ENCODE results near the gene ITPRIPL2. TPM values are rescaled to one million over a fixed set of nuclear protein-coding genes. Genes with fewer than 3 reads are reported as not detected.

Gene ITPRIPL2
- polyA plus RNA-seq, 1 donor (not counting 4 experiments of a cell fraction or from before 2014, with no cell fraction given) = 5.9 TPM

GRCh38 chr16:19094542-19095365 lies 19.0 kb upstream of the ITPRIPL2 start:
- H2AFZ ChIP-seq (ENCODE audit: control insufficient read depth, low read length) = no peak overlapping the region
- peaks cover 10% of the 10 kb centered on the region for H3K4me1 ChIP-seq (ENCODE audit: control insufficient read depth, extremely low read depth, insufficient read depth, low read length)
- H3K27me3 ChIP-seq (ENCODE audit: control insufficient read depth, extremely low read depth, insufficient read depth, low read length) = no peaks in the 10 kb centered on the region
- DNase-seq (ENCODE audit: low read depth, low spot score) = no peak
- dilution Hi-C loops (cut with MboI; ENCODE audit: extremely low pct_ligation_motif_present, low sequenced_read_pairs) = no loop called here
- no peaks in the 10 kb centered on the region for H3K36me3 ChIP-seq (ENCODE audit: control insufficient read depth in 2 of 2, extremely low read depth in 1 of 2, insufficient read depth in 2 of 2, low read length in 2 of 2)
- no peak for FAIRE-seq
- no peaks in the 10 kb centered on the region for H3K9me1 ChIP-seq (ENCODE audit: control insufficient read depth, extremely low read depth, insufficient read depth, low read length)
- TF ChIP-seq, protein P1, sequence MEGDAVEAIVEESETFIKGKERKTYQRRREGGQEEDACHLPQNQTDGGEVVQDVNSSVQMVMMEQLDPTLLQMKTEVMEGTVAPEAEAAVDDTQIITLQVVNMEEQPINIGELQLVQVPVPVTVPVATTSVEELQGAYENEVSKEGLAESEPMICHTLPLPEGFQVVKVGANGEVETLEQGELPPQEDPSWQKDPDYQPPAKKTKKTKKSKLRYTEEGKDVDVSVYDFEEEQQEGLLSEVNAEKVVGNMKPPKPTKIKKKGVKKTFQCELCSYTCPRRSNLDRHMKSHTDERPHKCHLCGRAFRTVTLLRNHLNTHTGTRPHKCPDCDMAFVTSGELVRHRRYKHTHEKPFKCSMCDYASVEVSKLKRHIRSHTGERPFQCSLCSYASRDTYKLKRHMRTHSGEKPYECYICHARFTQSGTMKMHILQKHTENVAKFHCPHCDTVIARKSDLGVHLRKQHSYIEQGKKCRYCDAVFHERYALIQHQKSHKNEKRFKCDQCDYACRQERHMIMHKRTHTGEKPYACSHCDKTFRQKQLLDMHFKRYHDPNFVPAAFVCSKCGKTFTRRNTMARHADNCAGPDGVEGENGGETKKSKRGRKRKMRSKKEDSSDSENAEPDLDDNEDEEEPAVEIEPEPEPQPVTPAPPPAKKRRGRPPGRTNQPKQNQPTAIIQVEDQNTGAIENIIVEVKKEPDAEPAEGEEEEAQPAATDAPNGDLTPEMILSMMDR (optimal IDR thresholded peaks at IDR 0.05 in 1 of 3, IDR thresholded peaks at IDR 0.05 in 1 of 3, conservative IDR thresholded peaks at IDR 0.05 in 1 of 3; ENCODE audit: extremely low read depth in 1 of 3, insufficient read depth in 2 of 3, low read length in 3 of 3) = no peak
- TF ChIP-seq EZH2 (IDR thresholded peaks at IDR 0.05; ENCODE audit: low read length) = no peak
- H3K79me2 ChIP-seq (ENCODE audit: control insufficient read depth, insufficient read depth, low read length) = no peaks in the 10 kb centered on the region
- H3K27ac ChIP-seq (ENCODE audit: control insufficient read depth, insufficient read depth, low read length) = no peak overlapping the region
- H3K9ac ChIP-seq (ENCODE audit: control insufficient read depth, extremely low read depth, insufficient read depth, low read length) = no peak overlapping the region
- H3K4me2 ChIP-seq (ENCODE audit: control insufficient read depth, extremely low read depth, insufficient read depth, low read depth, low read length) = no peak overlapping the region
- no peaks in the 10 kb centered on the region for H4K20me1 ChIP-seq (ENCODE audit: control insufficient read depth, extremely low read depth, insufficient read depth, low read length)
- H3K4me3 ChIP-seq (ENCODE audit: control insufficient read depth in 2 of 3, extremely low read depth in 1 of 3, insufficient read depth in 2 of 3, low read depth in 1 of 3, low read length in 3 of 3) = no peak overlapping the region
- H3K9me3 ChIP-seq (ENCODE audit: control insufficient read depth, low read depth, low read length) = no peaks in the 10 kb centered on the region

DNA sequence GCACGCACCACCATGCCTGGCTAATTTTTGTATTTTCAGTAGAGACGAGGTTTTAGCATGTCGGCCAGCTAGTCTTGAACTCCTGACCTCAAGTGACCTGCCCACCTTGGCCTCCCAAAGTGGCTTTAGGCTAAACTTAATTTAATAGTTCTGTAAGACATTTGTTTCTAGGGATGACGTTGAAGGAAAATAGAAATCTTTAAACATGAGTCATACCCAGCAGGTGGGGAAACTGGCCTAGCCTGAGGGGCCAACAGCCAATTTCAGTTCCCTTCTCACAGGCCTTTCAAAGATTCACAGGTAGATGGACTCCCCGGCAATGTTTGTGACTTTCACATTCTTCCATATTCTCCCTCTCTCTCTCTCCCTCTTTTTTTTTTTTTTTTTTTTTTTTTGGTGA lies 18.1 kb upstream of the ITPRIPL2 start:
- no peak for DNase-seq (ENCODE audit: low read depth, low spot score)
- FAIRE-seq = no peak
- H4K20me1 ChIP-seq (ENCODE audit: control insufficient read depth, extremely low read depth, insufficient read depth, low read length) = no peaks in the 10 kb centered on the region
- no peaks in the 10 kb centered on the region for H3K79me2 ChIP-seq (ENCODE audit: control insufficient read depth, insufficient read depth, low read length)
- H3K9ac ChIP-seq (ENCODE audit: control insufficient read depth, extremely low read depth, insufficient read depth, low read length) = no peak overlapping the region
- H3K9me1 ChIP-seq (ENCODE audit: control insufficient read depth, extremely low read depth, insufficient read depth, low read length) = no peaks in the 10 kb centered on the region
- no peak for TF ChIP-seq EZH2 (IDR thresholded peaks at IDR 0.05; ENCODE audit: low read length)
- TF ChIP-seq, protein P1 (optimal IDR thresholded peaks at IDR 0.05 in 1 of 3, IDR thresholded peaks at IDR 0.05 in 1 of 3, conservative IDR thresholded peaks at IDR 0.05 in 1 of 3; ENCODE audit: extremely low read depth in 1 of 3, insufficient read depth in 2 of 3, low read length in 3 of 3) = no peak
- peaks cover 10% of the 10 kb centered on the region for H3K4me1 ChIP-seq (ENCODE audit: control insufficient read depth, extremely low read depth, insufficient read depth, low read length)
- H3K4me2 ChIP-seq (ENCODE audit: control insufficient read depth, extremely low read depth, insufficient read depth, low read depth, low read length) = no peak overlapping the region
- dilution Hi-C loops (cut with MboI; ENCODE audit: extremely low pct_ligation_motif_present, low sequenced_read_pairs) = no loop called here
- H3K9me3 ChIP-seq (ENCODE audit: control insufficient read depth, low read depth, low read length) = no peaks in the 10 kb centered on the region
- H3K36me3 ChIP-seq (ENCODE audit: control insufficient read depth in 2 of 2, extremely low read depth in 1 of 2, insufficient read depth in 2 of 2, low read length in 2 of 2) = no peaks in the 10 kb centered on the region
- no peaks in the 10 kb centered on the region for H3K27me3 ChIP-seq (ENCODE audit: control insufficient read depth, extremely low read depth, insufficient read depth, low read length)
- H3K27ac ChIP-seq (ENCODE audit: control insufficient read depth, insufficient read depth, low read length) = no peak overlapping the region
- H3K4me3 ChIP-seq (ENCODE audit: control insufficient read depth in 2 of 3, extremely low read depth in 1 of 3, insufficient read depth in 2 of 3, low read depth in 1 of 3, low read length in 3 of 3) = no peak overlapping the region
- no peak overlapping the region for H2AFZ ChIP-seq (ENCODE audit: control insufficient read depth, low read length)
